ENCODE data around the gene NHLH1.
"Not testable (repeated sequence)": the region's sequence is repeated elsewhere in the genome, so short reads cannot be mapped to it uniquely, and the experiment has no call there.

The NHLH1 gene

DNA sequence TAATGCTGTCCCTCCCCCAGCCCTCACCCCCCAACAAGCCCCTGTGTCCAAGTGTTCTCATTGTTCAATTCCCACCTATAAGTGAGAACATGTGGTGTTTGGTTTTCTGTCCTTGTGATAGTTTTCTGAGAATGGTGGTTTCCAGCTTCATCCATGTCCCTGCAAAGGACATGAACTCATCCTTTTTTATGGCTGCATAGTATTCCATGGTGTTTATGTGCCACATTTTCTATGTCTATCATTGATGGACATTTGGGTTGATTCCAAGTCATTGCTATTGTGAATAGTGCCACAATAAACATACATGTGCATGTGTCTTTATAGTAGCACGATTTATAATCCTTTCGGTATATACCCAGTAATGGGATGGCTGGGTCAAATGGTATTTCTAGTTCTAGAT is 17.9 kb downstream of the NHLH1 start:
- not testable (repeated sequence) for DNase-seq

DNA sequence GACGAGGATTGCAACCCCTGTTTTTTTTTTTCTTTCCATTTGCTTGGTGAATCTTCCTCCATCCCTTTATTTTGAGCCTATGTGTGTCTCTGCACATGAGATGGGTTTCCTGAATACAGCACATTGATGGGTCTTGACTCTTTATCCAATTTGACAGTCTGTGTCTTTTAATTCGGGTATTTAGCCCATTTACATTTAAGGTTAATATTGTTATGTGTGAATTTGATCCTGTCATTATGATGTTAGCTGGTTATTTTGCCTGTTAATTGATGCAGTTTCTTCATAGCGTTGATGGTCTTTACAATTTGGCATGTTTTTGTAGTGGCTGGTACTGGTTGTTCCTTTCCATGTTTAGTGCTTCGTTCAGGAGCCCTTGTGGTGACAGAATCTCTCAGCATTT is 21.5 kb downstream of the NHLH1 start:
- not testable (repeated sequence) for DNase-seq

DNA sequence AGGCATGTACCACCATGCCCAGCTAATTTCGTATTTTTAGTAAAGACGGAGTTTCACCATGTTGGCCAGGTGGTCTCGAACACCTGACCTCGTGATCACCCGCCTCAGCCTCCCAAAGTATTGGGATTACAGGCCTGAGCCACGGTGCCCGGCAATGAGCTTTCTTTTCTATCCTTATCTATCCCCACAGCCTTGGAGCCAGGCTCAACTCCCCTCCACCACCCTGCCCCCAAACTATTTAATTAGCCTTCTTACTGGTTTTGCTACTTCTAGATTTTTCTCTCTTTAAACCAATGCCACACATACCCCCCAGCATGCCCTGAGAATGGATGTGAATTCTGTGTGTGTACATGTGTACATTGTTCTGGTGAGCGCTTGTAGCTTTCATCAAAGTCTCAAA is 27.8 kb downstream of the NHLH1 start:
- no peak for DNase-seq

DNA sequence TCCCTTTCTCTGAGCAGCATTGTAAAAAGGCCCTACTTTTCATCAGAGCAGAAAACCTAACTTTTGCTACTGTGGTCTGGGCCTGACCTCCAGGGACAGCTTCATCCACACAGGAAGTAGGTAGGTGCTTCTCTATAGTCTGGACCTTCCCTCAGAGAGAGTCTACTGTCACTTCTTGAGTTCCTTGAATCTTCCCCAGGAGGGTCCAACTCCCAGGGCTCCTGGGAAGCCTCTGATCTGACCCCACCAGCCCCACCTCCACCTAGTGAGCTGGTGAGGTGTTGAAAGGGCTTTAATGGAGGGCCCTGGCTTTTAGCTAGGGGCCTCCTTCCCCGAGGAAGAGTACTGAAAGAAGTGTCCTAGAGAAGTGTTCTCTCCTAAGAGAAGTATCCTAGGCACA is 30.8 kb downstream of the NHLH1 start:
- no peak for DNase-seq

DNA sequence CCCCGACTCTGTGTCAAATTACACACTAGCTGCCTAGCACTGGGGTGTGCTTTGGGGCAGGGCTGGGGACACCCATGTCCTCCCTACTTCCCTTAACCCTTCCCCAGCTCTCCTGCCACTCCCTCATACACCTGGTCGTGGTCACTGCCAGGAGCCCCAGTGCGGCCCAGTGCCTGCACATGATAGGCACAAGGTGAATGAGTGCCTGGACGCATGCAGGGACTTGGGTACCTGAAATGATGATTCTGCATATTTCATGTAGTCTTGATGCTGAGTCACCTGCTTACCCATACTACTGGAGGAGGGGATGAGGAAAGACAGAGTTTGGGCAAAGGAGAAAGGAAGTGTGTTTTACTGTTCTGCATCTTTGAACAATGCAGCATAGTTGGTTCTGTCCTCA is 32.0 kb downstream of the NHLH1 start:
- no peak for DNase-seq

DNA sequence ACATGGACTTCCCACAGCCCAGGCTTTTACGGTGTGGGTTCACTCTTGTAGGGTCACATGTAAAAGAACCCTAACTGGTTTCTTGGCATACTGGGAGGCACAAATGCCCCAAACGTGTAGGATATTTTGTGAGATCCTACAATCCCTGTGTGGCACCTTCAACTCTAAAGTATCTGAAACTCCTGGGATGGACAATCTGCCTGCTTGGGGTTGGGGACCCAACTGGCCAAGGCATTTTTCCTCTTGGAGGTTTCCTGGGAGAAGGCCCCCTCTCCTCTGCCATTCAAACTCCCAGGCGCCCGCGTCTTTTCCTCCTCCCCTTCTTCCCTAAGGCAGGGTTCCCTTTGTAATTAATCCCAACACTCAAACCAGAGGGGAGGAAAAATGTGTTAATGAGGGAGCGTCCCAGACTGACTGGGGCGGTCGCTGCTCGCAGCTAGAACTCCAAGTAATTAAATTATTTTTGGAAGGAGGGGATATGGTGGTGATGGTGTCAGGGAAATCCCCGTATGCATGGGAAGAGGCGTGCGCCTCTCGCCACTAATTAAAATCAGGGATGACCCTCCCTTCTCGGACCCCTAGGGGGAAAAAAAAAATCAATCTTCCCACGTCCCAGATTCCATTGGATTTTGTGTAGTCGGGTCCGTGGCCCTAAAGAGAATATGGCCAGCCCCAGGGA is 32.8 kb downstream of the NHLH1 start:
- peak; percentile 50 for DNase-seq

DNA sequence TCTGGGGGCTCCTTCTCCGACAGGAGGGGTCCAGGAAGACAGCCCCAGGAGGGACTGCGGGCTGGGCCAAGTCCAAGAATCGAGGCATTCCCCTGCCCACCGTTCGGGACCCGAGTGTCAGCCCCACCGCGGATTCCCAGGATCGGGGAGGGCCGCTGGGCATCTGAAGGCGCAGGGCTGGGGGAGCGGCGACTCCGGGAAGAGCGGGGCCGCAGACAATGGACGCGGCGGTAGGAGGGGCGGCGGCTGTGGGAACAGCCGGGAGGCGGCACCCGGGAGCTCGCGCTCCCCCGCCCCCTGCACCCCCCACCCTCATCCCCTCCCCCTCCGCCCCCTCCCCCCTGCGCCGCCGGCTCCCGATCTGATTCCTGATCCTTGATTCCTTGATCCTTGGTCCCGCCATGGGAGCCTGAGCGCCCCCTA is 33.4 kb downstream of the NHLH1 start, which contains the start of gene VANGL2:
VANGL2 (plus strand) TSS at position 342 of the 423 bp plus-strand sequence. CDS start 15,274 bp downstream, outside the sequence.
- DNase-seq: peak; percentile 83

DNA sequence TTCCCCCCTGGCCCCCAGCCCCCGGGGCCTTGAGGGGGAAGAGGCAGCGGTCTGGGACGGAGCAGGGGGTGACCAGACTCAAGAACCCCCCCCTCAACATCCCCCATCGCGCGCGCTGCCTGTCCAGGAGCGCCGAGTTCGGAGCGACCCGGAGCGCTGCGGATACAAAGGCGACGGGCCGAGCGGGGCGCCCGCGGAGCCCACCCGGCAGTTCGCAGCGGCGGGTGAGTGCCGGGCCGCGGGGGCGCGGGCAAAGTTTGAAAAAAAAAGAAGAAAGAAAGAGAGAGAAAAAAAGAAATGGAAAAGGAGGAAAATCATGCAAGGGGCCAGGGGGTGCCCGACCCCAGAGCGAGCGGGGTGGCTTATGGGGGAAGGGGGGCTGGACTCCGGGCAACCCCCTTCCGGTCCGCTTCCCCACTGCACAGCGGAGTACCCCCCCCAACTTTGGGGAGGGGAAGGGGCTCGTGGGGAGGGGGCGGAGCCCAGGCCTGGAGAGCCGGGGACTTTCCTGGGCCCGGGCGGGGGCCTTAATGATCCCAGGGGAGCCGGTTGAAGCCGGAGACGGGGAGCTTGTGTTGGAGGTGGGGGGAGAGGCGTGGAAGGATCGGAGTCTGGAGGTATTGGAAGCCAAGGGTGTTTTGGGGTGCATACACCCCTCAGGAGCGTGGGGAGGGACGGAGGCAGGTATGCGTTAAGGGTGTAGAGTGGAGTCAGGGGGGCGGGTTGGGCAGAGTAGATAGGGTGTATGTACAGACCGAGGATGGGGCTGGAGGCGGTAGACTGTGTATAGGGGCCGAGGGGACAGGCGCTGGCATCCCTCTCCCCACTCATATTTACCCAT is 34.0 kb downstream of the NHLH1 start:
- no peak for DNase-seq

DNA sequence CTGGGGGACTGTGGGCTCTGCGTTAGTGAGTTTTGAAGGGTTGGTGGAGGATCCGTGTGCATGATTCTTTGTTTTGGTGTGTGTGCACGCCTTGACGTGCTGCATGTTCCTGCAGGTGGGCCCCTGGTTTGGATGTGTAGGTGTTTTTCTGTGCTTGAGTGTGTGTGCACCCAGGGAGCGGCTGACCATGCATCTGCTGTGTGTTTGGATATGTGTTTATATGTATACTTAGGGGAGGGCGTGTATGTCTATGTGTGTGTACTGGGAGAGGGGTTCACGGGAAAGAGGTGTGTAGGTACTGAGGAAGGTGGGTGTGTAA is 34.6 kb downstream of the NHLH1 start:
- DNase-seq: no peak

DNA sequence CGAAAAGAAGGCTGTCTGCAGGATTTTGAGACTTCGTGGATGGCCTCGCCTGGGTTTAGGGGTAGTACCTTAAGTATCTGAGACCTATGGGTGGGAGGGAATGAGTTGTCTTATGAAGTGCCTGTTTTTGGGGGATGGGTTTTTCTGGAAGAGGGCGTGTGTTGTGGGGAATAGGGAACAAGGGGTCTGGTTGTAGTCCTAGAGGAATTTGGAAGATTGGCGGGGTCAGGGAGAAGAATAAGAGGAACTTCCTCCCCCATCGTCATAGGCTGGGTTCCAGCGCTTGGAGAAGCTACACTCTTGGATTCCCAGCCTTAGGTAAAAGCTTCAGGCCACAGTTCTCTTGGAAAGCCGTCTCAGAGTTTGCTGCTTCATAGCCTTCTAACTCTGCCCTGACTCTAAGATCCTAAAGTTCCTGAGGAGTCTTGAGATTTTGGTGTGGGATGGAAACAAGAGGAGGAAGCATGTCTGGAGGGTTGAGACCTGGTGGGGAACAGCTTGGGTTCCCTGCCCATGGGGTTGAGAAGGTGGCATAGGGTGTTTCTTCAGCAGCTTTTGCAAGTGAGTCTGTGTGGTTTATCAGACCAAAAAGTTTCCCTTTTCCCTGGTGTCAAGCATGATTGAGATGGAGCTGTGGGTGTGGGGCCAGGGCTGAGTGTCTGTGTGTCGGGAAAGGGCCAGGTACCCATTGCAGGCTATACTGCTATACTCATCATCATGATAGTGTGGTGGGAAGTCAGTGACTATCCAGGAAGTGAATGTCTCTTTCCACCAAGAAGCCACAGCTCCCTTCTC is 35.3 kb downstream of the NHLH1 start:
- DNase-seq: no peak

DNA sequence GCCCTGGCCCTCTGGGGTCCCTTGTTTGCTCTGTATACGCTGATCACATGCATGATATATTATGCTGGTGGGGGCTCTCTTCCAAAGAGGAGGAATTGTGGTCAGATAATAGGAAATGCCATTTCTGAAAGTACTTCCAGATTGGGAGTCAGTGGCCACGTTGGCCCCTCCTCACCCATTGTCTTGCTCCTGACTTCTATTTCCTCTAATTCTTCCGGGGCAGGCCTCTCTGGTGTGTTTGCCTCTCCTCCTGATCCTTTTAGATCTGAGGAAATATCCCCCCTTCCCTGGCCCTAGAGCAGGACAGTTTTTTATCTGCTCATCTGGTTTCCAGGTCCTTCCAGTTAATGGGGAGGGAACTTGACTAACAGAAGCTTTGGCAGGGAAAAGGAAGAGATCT is 36.4 kb downstream of the NHLH1 start:
- no peak for DNase-seq

DNA sequence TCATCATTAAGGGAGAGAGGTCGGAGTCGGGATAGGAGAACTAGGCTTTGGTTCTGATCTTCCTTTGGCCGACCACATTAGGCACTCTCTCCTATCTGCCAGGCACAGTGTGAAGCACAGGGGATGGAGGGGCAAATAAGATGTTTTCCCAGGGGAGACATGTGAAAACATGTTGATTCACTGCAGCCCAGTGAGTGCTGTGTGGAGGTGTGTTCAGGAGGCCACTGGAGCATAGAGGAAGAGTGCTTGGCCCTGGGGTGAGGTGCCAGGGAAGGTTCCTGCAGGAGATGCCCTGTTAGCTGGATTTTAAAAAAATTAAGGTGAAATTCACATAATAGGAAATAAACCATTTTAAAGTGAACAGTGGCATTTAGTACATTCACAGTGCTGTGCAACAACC is 37.2 kb downstream of the NHLH1 start:
- DNase-seq: no peak

DNA sequence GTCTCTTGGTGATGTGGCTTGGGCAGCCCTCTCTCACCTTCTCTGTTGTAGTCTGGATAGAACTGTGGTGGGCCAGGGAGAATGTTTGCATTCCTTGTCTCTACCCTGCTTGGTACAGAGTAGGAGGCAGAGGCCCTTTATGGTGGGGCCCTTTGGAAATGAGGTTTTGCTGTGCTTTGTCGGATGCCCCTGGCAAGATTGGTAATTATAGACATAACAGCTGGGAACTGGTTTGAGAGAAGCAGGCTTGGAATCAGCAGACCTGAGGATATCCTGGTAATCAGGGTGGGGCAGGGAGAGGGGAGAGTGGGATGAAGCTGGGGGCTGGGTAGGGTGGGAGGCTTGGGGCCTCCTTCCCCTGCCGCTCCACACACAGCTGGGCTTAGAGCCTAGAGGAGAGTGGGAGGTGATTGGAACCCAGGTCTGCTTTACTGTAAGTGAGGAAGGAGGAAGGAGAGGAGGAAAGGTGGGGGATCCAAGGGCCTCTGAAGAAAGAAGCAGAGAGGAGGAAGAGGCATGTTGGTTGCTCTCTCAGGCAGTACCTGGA is 38.5 kb downstream of the NHLH1 start:
- DNase-seq: no peak

DNA sequence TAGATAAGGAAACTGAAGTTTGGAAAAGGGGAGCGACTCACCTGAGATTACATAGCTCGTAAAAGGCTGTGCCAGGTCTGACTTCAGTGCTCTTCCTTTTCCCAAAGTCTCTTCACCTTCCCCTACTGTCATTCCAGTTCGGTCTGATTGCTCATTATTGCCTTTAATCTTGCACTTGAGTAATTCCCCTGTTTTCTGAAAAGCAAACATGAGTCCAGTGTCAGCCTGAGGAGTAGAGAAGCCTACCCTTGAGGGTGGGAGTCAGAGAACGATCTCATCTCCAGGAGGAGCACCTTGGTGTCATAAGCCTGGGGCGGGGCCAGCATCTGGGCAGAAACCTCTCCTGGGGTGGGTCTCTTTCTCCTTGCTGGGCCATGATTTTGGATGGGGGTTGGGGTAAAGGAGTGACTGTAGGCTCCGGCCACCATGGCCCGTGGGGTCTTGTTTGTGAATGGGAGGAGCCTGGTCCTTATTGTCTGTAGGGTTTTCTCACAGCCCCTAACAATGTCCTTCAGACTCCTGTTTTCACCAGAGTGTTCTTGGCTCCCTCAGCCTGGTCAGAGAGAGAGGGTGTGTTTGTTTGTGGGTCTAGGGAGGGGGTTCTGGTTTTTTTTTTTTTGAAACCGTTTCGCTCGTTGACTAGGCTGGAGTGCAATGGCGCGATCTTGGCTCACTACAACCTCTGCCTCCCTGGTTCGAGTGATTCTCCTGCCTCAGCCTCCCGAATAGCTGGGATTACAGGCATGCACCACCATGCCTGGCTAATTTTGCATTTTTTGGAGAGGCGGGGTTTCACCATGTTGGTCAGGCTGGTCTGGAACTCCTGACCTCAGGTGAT is 39.5 kb downstream of the NHLH1 start:
- DNase-seq: no peak

DNA sequence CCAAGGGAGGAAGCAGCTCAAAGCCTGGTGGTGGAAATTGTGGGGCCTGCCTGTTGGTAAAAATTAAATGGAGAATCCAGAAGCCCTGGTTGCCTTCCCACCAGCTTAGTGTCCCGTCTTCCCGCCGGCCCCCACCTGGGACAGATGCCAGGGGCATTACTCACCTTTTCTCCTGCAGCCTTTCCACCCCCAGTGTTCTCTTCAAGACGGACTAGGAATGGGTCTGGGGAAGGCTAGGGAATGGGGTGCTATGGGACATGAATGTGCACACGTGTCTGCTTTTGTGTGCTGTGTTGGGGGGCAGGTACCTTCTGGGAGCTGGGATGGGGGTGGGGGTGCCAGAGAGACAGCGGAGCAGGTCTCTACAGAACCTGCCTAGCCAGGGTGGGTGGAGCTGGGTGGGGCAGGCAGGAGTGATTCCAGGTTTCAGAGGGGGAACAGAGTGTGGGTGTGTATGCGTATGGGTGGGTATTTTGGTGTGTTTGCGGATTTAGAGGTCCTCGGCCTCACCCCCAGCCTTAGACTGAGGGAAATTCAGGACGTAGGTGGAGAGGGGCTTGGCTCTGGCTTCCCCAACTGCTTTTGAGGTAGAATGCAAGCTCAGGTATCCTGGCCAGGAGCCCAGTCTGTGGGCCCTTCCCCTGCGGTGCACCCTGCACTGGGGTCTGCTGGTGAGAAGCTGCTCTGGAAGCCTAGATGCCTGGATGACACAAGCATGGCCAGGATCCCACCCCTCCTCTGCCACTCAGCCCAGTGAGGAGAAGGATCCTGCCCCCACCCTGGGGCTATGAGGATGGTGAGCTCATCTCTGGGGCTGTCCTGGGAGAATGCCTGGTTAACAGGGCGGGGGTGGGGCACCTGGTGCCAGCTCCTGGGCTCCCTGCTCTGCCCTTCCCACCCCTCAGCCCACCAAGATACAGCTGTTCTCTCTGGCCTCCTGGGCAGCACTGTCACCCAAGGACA is 41.2 kb downstream of the NHLH1 start:
- peak; percentile 35 for DNase-seq

DNA sequence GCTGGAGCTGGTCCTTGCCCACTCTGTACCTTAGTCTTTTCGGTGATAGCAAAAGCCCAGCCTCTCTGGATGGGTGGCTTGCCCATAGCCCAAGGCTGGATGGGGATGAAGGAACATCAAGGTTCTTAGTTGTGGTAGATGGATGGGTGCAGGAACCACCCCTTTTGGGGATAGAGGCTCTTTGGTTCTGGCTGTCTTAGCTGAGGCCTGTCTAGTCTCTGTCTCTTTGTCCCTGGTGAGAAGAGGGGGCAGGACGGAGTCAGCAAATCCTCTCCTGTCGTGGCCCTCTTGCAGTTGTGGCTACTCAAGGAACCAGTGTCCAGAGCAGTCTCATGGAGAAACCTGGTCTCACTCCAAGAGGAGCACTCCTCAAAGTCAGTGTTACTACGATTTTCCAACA is 42.0 kb downstream of the NHLH1 start:
- DNase-seq: no peak

DNA sequence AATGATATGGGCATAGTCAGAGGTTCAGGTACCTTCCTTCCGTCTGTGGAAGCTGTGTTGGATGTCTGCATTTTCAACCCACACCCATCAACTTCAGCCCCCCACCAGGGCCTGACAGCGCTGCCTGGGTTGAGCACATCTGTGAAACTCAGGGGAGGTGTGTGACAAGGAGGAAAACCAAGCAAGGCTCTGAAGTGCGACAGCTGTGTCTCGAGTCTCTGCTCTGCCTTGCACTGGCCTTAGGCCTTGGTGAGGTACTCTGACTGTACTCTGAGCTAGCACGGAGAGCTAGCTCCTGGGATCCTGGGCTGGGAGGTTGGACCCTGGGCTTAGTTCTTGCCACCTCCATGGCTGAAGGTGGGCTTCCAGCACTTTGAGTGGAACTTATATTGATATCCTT is 42.6 kb downstream of the NHLH1 start:
- no peak for DNase-seq

DNA sequence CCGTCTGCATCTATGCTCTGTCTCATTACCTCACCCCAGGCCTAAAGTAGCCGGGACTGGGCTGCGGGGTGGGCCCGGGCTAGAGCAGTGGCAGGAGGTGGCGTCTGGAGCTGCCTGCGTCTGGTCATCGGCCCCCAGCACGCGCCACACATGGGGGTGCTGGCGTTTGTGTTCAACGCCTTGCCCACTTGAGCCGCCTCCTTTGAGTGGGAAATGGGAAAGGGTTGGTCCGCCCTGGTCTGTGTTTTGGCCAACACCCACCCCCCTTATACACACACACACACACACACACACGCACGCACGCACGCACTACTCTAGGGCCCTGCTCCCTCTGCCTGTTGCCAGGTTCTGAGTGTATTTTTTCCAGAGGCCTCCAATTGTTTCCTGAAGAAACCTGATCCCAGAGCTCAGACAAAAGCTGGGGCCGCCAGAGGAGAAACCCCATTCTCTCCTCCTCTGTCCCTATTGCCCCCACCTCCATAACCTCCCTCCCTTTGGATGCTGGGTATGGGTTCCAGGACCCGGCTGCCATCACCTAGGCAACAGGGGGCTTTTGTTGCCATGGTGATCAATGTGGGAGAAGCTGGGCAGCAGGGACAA is 43.6 kb downstream of the NHLH1 start:
- peak; percentile 54 for DNase-seq

DNA sequence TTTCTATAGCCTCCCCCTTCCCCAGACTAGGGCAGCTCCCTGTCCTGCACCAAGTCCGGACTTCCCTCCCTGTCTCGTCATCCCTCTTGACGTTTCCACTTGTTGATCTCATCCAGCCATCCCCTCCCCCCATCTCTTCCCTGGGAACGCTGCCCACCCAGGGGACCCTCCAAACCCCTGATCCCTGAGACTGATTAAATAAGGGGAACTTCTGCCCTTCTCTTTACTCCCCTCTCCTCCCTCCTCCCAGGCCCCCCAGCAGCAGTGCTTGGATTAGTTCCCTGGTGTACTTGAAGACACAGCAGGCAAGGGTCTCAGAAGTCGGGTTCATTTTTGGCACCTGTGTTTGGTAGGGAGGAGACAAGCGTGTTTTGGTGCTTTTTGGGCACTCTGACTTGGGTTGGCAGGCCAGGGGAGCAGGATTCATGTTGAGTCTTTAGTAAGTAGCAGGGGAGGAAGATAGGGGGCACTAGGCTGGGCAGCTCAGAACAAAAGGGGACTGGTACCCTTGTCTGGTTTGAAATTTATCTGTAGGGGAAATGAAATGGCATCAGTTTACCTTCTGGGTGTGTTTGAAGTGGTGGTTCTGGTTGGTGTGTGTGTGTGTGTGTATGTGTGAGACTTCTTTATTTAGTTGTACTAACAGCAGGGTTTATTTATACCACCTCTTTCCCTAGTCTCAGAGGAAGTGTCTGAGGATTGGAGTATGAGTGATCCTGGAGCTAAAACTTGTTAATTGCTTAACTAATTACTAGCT is 44.6 kb downstream of the NHLH1 start:
- no peak for DNase-seq

DNA sequence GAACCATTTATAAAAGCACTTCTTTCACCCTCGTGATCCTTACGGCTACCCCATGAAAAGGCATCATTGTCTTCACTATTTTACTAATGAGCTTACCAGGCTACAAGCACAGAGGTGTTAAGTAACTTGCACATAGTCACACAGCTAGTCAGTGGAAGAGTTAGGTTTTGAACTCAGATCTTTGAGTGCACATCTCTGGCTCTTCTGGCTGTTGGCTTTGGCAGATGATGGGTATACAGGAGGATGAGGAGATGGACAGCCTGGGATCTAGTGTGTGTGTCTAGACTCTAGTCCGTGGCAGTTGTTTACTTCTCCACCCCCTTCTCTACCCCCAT is 45.1 kb downstream of the NHLH1 start:
- DNase-seq: no peak

All from fibroblast of skin of scalp (primary cell).